GM19193 (cell line): ENCODE results near the gene HOXA5.

Experiments used
- POLR2A ChIP-seq: IDR thresholded peaks from 4 replicates; pipeline ENCODE4 v1.6.1; 2011; ENCODE audit not compliant: insufficient read depth, insufficient read length; ENCODE audit errors: extremely low read depth

HOXA5 gene

DNA sequence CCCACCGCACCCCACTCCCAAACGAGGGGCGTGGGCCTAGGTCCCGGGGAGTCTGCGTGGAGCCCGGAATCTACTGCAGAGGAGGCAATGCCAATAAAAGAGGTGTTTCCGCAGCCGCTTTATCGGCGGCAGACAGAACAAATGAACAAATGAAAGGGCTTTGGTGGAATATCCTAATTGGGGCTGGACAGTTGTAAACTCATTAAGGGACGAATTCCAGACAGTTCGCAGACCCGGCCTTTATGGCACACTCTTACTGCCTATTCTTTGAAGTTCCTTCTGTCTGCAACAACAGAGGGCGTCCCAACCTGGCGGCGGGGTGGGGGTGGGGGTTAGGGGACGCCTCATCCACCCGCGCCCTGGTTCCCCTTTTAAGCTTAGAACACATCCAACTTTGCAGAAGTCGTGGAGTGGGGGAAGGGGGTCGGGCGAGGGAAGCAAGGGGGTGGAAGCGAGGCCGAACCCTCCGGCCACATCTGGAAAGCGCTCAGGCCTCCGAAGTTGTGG is 17.8 kb upstream of the HOXA5 start:
- no peak for TF ChIP-seq POLR2A

DNA sequence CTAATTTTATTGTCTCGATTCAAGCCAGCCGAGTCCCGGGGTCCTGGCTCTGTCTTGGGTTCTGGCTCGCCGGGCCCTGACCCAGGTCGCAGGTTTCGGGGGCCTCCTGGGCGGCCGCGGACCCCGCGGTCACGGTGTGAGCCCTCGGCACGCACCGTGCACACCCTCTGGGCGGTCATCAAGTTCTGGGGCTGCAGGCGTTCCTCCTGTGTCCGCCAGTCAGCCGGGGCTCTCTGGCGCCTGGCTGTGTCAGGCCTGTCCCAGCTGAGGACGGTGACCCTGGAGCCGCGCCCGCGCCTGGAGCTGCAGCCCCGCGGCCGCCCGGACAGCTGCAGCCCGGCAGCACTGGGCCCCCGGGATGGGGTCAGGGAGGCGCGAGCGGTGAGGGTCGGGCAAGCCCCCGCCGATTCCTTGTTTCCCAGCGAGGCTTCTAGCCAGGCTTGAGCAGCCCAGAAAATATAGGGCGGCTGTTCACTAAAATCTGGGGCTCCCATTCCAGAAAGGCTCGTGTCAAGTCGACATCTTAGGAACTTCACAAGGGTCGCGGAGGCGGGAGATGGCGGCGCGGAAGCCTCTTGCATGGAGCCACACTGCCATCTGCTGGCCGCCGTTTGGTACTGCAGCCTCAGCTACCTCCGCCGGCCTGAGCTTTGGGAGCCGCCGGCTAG is 17.2 kb upstream of the HOXA5 start:
- no peak for TF ChIP-seq POLR2A

DNA sequence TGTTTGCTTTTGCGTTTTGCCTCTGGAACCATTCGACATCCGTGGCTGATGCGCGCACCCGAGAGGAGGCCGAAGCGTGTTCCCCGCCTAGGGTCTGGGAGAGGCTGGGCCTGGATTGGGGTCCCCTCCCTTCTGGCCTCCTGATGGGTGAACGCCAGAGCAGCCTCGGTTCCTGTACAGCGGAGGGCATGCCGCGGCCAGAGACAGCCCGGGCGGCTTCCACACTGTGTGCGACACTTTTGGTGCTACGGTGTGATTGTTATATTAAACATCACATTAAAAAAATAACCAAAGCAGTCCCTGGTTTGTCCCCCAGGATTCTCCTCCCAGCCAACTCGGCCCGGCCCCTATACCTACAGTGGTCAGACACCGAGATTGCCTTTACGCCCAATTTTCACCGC is 16.7 kb upstream of the HOXA5 start:
- TF ChIP-seq POLR2A = no peak

- TF ChIP-seq POLR2A = no peak
These were observed 16.0 kb upstream of the HOXA5 start for GRCh38 chr7:27159266-27160144.

DNA sequence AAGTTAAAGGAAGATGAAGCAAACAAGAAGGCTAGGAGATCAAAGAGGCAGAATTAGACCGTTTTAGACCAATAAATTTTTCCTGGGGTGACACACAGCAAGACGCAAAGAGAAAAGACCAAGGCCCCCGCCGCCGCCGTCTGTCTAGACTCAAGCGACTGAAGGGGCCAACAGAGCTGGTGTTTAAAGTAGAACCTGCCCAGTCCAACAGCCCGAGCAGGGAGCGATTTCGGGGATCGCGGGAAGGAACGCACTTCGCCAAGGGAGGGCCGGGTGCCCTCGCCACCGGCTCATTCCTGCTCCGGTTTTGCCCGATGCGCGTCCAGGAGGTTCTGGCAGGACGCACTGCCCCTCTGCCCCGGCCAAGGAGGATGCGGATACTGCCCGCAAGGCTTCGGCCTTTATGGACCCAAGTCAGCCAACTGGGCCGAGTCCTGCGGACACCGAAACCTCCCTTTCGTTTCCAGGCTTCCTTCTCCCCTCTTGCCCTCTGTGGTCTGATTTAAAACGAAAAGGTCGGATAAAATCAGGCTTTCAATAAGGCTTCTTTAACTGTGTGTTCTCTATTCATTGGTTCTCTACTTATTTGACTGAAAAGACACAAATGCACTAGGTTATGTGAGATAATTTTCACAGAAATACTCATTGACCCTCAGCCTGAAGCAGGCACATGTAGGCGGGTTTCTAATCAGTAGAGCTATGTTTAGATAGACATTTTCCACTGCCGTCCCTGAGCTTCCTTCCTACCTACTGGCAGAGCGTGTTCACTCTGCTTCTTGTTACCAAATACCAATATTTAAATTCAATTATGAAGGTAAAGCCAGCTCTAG is 15.2 kb upstream of the HOXA5 start:
- no peak for TF ChIP-seq POLR2A

DNA sequence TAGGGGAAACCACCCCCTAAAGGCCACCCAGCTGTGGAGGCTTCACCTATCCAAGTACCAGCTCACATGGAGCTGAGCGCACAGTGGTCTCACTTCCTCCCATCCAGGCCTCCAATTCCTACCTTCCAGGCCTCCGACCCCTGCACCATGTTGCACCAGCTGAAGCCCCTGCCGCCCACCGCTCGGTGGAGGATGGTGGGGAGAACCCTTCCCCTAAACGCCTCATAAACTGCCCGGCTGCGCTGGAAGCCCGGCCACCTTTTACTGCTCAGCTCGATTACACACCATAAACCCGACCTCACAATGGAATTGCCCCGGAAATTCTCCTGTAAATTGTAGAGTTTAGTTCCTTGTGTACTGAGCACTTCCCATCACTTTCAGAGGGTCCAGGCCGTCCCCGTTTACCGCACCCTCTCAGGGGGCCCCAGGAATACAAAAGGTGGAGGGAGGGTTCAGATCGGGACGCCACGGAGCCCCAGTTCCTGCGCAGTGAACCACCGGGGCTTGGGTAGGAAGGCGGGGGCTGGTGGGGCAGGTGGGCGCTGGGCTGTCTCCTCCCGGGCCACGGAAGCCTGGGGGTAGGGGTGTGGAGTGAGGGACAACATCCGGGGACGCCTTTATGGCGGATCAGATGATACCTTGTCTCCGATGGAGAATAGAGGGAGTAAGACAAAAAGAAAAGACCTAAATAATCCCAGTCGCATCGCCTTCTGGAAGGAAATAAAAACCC is 14.4 kb upstream of the HOXA5 start:
- TF ChIP-seq POLR2A = no peak

- no peak for TF ChIP-seq POLR2A
These were observed 13.6 kb upstream of the HOXA5 start for GRCh38 chr7:27156916-27157701.

DNA sequence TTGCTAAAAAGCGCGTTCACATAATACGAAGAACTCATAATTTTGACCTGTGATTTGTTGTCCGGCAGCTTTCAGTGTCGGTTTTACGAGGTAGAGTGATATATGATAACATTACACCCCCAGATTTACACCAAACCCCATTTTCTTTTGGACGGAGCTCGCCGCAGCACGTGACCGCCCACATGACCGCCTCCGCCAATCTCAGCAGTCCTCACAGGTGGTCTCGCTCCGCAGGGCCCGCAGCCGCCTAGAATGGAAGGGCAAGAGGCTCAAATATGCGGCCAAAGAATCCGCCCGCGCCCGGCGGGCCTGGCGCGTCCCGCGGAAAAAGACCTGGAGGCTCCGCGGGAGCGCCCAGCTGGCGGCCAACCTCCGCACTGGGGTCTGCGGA is 13.0 kb upstream of the HOXA5 start, which contains the start of gene HOXA7:
Gene HOXA7, minus strand, starts transcription at position 168 of the 391 bp plus-strand sequence. Its CDS starts 130 bp downstream, at position 38.
- no peak for TF ChIP-seq POLR2A

- no peak for TF ChIP-seq POLR2A
These were observed 12.5 kb upstream of the HOXA5 start for GRCh38 chr7:27155816-27156507.

- TF ChIP-seq POLR2A = no peak
These were observed 11.7 kb upstream of the HOXA5 start for GRCh38 chr7:27154901-27155815.

GRCh38 chr7:27154369-27154768 is 10.9 kb upstream of the HOXA5 start:
- no peak for TF ChIP-seq POLR2A

DNA sequence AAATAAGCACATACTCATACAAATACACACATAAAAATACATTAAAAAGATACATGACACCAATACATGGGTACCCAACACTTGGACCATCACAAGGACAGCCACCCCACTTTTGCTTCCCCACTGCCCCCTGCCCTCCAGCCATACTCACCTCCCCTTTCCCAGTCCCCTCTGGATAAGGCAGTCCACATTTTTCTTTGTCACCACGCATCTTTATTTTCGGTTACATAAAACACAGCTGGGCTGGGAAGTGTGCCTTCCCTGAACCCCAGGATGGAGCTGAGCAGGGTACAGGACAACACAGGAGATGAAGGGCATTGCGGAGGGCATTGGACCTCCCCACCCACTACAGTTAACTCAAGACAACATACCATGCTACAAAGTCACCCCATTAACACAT is 10.0 kb upstream of the HOXA5 start:
- TF ChIP-seq POLR2A = no peak
